ENCODE measurements around the gene AOPEP.

The AOPEP gene

GRCh38 chr9:95060234-95060633, 333.7 kb downstream of the AOPEP start:
- Mint-ChIP-seq H3K36me3 (peaks cover 7% of the 10 kb centered on the region), H3K4me1 (no peaks in the 10 kb centered on the region), H3K27ac (no peak overlapping the region), H3K27me3 (no peaks in the 10 kb centered on the region), H3K4me3 (no peak overlapping the region), H3K9me3 (no peaks in the 10 kb centered on the region)

GRCh38 chr9:95060916-95061315, 334.4 kb downstream of the AOPEP start:
- H3K4me1 Mint-ChIP-seq: no peaks in the 10 kb centered on the region
- H3K9me3 Mint-ChIP-seq: no peaks in the 10 kb centered on the region
- peaks cover 7% of the 10 kb centered on the region for H3K36me3 Mint-ChIP-seq
- H3K27me3 Mint-ChIP-seq: no peaks in the 10 kb centered on the region
- no peak overlapping the region for H3K4me3 Mint-ChIP-seq
- no peak overlapping the region for H3K27ac Mint-ChIP-seq

- Mint-ChIP-seq H3K4me1 (no peaks in the 10 kb centered on the region), H3K27ac (no peak overlapping the region), H3K27me3 (no peaks in the 10 kb centered on the region), H3K9me3 (no peaks in the 10 kb centered on the region), H3K4me3 (no peak overlapping the region), H3K36me3 (peaks cover 7% of the 10 kb centered on the region)
Measured at GRCh38 chr9:95061916-95062595, 335.6 kb downstream of the AOPEP start.

- Mint-ChIP-seq H3K36me3 (peaks cover 7% of the 10 kb centered on the region), H3K9me3 (no peaks in the 10 kb centered on the region), H3K27me3 (no peaks in the 10 kb centered on the region), H3K4me1 (no peaks in the 10 kb centered on the region), H3K4me3 (no peak overlapping the region), H3K27ac (no peak overlapping the region)
Measured at GRCh38 chr9:95062596-95063065, 336.1 kb downstream of the AOPEP start.

GRCh38 chr9:95063300-95063699, 336.8 kb downstream of the AOPEP start:
- H3K4me3 Mint-ChIP-seq: no peak overlapping the region
- H3K9me3 Mint-ChIP-seq: no peaks in the 10 kb centered on the region
- peaks cover 7% of the 10 kb centered on the region for H3K36me3 Mint-ChIP-seq
- H3K27me3 Mint-ChIP-seq: no peaks in the 10 kb centered on the region
- no peaks in the 10 kb centered on the region for H3K4me1 Mint-ChIP-seq
- no peak overlapping the region for H3K27ac Mint-ChIP-seq

- Mint-ChIP-seq H3K27me3 (no peaks in the 10 kb centered on the region), H3K36me3 (peaks cover 7% of the 10 kb centered on the region), H3K9me3 (no peaks in the 10 kb centered on the region), H3K27ac (no peak overlapping the region), H3K4me1 (no peaks in the 10 kb centered on the region), H3K4me3 (no peak overlapping the region)
Measured at GRCh38 chr9:95065224-95065623, 338.7 kb downstream of the AOPEP start.

GRCh38 chr9:95067057-95067456, 340.6 kb downstream of the AOPEP start:
- Mint-ChIP-seq H3K36me3 (peaks cover 7% of the 10 kb centered on the region), H3K4me1 (no peaks in the 10 kb centered on the region), H3K9me3 (no peaks in the 10 kb centered on the region), H3K27me3 (no peaks in the 10 kb centered on the region), H3K27ac (no peak overlapping the region), H3K4me3 (no peak overlapping the region)

- Mint-ChIP-seq H3K27ac (no peak overlapping the region), H3K27me3 (no peaks in the 10 kb centered on the region), H3K36me3 (peaks cover 7% of the 10 kb centered on the region), H3K4me1 (no peaks in the 10 kb centered on the region), H3K9me3 (no peaks in the 10 kb centered on the region), H3K4me3 (no peak overlapping the region)
Measured at GRCh38 chr9:95067897-95068296, 341.4 kb downstream of the AOPEP start.

GRCh38 chr9:95070549-95071021, 344.1 kb downstream of the AOPEP start:
- Mint-ChIP-seq H3K4me3 (no peak overlapping the region), H3K4me1 (no peaks in the 10 kb centered on the region), H3K27ac (no peak overlapping the region), H3K27me3 (no peaks in the 10 kb centered on the region), H3K9me3 (no peaks in the 10 kb centered on the region), H3K36me3 (no peaks in the 10 kb centered on the region)

- Mint-ChIP-seq H3K4me1 (no peaks in the 10 kb centered on the region), H3K27ac (no peak overlapping the region), H3K36me3 (no peaks in the 10 kb centered on the region), H3K9me3 (no peaks in the 10 kb centered on the region), H3K4me3 (no peak overlapping the region), H3K27me3 (no peaks in the 10 kb centered on the region)
Measured at GRCh38 chr9:95071450-95071849, 345.0 kb downstream of the AOPEP start.

- H3K36me3 Mint-ChIP-seq: no peaks in the 10 kb centered on the region
- no peaks in the 10 kb centered on the region for H3K4me1 Mint-ChIP-seq
- no peak overlapping the region for H3K4me3 Mint-ChIP-seq
- no peaks in the 10 kb centered on the region for H3K27me3 Mint-ChIP-seq
- no peak overlapping the region for H3K27ac Mint-ChIP-seq
- H3K9me3 Mint-ChIP-seq: no peaks in the 10 kb centered on the region
Measured at GRCh38 chr9:95071925-95072324, 345.4 kb downstream of the AOPEP start.

GRCh38 chr9:95073042-95073607, 346.6 kb downstream of the AOPEP start:
- Mint-ChIP-seq H3K4me3 (no peak overlapping the region), H3K27ac (no peak overlapping the region), H3K27me3 (no peaks in the 10 kb centered on the region), H3K9me3 (no peaks in the 10 kb centered on the region), H3K4me1 (no peaks in the 10 kb centered on the region), H3K36me3 (no peaks in the 10 kb centered on the region)

- no peak overlapping the region for H3K27ac Mint-ChIP-seq
- no peaks in the 10 kb centered on the region for H3K4me1 Mint-ChIP-seq
- H3K4me3 Mint-ChIP-seq: no peak overlapping the region
- no peaks in the 10 kb centered on the region for H3K27me3 Mint-ChIP-seq
- no peaks in the 10 kb centered on the region for H3K36me3 Mint-ChIP-seq
- no peaks in the 10 kb centered on the region for H3K9me3 Mint-ChIP-seq
Measured at GRCh38 chr9:95073918-95074317, 347.4 kb downstream of the AOPEP start.

- no peaks in the 10 kb centered on the region for H3K36me3 Mint-ChIP-seq
- H3K4me1 Mint-ChIP-seq: no peaks in the 10 kb centered on the region
- H3K9me3 Mint-ChIP-seq: no peaks in the 10 kb centered on the region
- H3K4me3 Mint-ChIP-seq: no peak overlapping the region
- H3K27ac Mint-ChIP-seq: no peak overlapping the region
- no peaks in the 10 kb centered on the region for H3K27me3 Mint-ChIP-seq
Measured at GRCh38 chr9:95074632-95075031, 348.1 kb downstream of the AOPEP start.

GRCh38 chr9:95075700-95076099, 349.2 kb downstream of the AOPEP start:
- Mint-ChIP-seq H3K27ac (no peak overlapping the region), H3K4me3 (no peak overlapping the region), H3K36me3 (no peaks in the 10 kb centered on the region)

GRCh38 chr9:95076696-95077052, 350.2 kb downstream of the AOPEP start:
- H3K27ac Mint-ChIP-seq: no peak overlapping the region
- no peaks in the 10 kb centered on the region for H3K36me3 Mint-ChIP-seq
- no peak overlapping the region for H3K4me3 Mint-ChIP-seq
- H3K4me1 Mint-ChIP-seq: no peaks in the 10 kb centered on the region
- H3K27me3 Mint-ChIP-seq: no peaks in the 10 kb centered on the region
- H3K9me3 Mint-ChIP-seq: no peaks in the 10 kb centered on the region

More at GRCh38 chr9:95075700-95076099, 349.2 kb downstream of the AOPEP start:
- no peaks in the 10 kb centered on the region for H3K4me1 Mint-ChIP-seq
- no peaks in the 10 kb centered on the region for H3K27me3 Mint-ChIP-seq
- H3K9me3 Mint-ChIP-seq: no peaks in the 10 kb centered on the region
